Left lung (tissue), 10 donors: Measurements from ENCODE around the gene FBXO7. TPM values are rescaled to one million over a fixed set of nuclear protein-coding genes. Genes with fewer than 3 reads are reported as not detected.
A peak's percentile ranks its signal among the peaks of the same experiment; 100 is the strongest.

Source experiments
- ATAC-seq: fragments of 200-7000 bp; cut with Tn5 transposase; one replicate; pipeline ENCODE4 v1.9.1; 2020; ENCODE audit warnings: moderate library complexity
- DNase-seq, 4 donors: peaks; one replicate each; pipeline ENCODE4 v3.0.0-alpha.2; 2013 to 2020
- H3K27ac ChIP-seq, 2 donors: fragments of 200-600 bp; sonication (generic) in 1 of 2; one replicate each; pipeline versions ENCODE4 v1.5.0 to v1.8.0; 2020 to 2021
- H3K27me3 ChIP-seq, 2 donors: fragments of 200-600 bp; sonication (generic) in 1 of 2; one replicate each; pipeline versions ENCODE4 v1.5.0 to v1.8.0; 2020 to 2021
- H3K36me3 ChIP-seq, 2 donors: fragments of 200-600 bp; sonication (generic) in 1 of 2; one replicate each; pipeline versions ENCODE4 v1.5.0 to v1.8.0; 2020 to 2021
- H3K4me1 ChIP-seq, 2 donors: fragments of 200-600 bp; one replicate each; pipeline ENCODE4 v1.8.0; 2021
- H3K4me3 ChIP-seq, 2 donors: fragments of 200-600 bp; sonication (generic) in 1 of 2; one replicate each; pipeline versions ENCODE4 v1.5.0 to v1.8.0; 2020 to 2021; ENCODE audit warnings: mild to moderate bottlenecking in 1 of 2
- H3K9me3 ChIP-seq, 2 donors: fragments of 200-600 bp; sonication (generic) in 1 of 2; one replicate each; pipeline versions ENCODE4 v1.5.0 to v1.8.0; 2020 to 2021
- intact Hi-C, 2 donors: fragments of 100-400 bp; cut with DNase I; formaldehyde crosslinking; loops; one replicate each; pipeline versions ENCODE4 v1.11.2 to v1.14.2; 2022
- polyA plus RNA-seq, 6 donors: library from polyadenylated mRNA; unstranded; fragments of 120-200 nt; gene quantifications; one replicate each; pipeline ENCODE4 v1.2.1, GENCODE V29; 2013; ENCODE audit not compliant: insufficient read length in 6 of 6
- total RNA-seq, 2 donors: library from RNA; stranded (reverse); fragmentation: NEBNext Ultra II Directional; extraction: Animal tissue kit (Norgen Biotek cat#: 25700); gene quantifications; one replicate each; pipeline ENCODE4 v1.2.1, GENCODE V29; 2021
- TF ChIP-seq, protein P1 (sequence below), 2 donors: fragments of 200-600 bp; sonication (generic) in 1 of 2; IDR thresholded peaks; one replicate each; pipeline versions ENCODE4 v1.5.0 to v1.8.0; 2021; ENCODE audit warnings: antibody characterized with exemption in 2 of 2
- donor health status: DM: no; HTN: yes; CAD: no.
- donor health status: DM: no; HTN: no; CAD: no.

FBXO7 gene
- total and polyA plus RNA-seq, 8 donors, result 84.5 to 114 (median 106) TPM

- Histone ChIP-seq H3K27me3 (peaks cover 0 to 5% of the 10 kb centered on the region in 2 donors), H3K9me3 (no peaks in the 10 kb centered on the region), H3K4me3 (no peak overlapping the region), H3K27ac (no peak overlapping the region), H3K36me3 (no peaks in the 10 kb centered on the region), H3K4me1 (no peaks in the 10 kb centered on the region)
- intact Hi-C loops, result no loop called here
- TF ChIP-seq, protein P1, sequence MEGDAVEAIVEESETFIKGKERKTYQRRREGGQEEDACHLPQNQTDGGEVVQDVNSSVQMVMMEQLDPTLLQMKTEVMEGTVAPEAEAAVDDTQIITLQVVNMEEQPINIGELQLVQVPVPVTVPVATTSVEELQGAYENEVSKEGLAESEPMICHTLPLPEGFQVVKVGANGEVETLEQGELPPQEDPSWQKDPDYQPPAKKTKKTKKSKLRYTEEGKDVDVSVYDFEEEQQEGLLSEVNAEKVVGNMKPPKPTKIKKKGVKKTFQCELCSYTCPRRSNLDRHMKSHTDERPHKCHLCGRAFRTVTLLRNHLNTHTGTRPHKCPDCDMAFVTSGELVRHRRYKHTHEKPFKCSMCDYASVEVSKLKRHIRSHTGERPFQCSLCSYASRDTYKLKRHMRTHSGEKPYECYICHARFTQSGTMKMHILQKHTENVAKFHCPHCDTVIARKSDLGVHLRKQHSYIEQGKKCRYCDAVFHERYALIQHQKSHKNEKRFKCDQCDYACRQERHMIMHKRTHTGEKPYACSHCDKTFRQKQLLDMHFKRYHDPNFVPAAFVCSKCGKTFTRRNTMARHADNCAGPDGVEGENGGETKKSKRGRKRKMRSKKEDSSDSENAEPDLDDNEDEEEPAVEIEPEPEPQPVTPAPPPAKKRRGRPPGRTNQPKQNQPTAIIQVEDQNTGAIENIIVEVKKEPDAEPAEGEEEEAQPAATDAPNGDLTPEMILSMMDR (IDR thresholded peaks at IDR 0.05), result no peak
- DNase-seq (no peak), ATAC-seq (peak; percentile 14)
Measured at GRCh38 chr22:32444068-32444467, 30.5 kb upstream of the FBXO7 start.

DNA sequence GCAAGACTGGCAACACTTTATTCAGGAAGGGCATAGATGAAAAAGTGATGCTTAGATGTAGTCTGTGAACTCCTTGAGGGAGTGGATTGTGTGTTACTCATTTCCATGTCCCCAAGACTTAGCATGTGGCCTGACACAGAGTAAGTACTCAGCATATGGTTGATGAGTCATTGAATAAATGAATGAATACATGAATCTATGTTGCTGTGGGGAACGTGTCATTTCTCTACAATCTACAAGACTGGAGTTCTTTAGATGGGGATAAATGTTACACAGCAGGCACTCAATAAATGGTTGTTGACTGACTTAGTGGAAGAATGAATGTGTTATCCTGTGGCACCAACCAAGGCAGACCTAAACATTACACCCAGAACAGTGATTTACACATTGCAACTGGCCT lies 28.3 kb upstream of the FBXO7 start:
- intact Hi-C loops, result no loop called here
- no peaks in the 10 kb centered on the region for H3K4me1 ChIP-seq
- TF ChIP-seq, protein P1 (IDR thresholded peaks at IDR 0.05), result no peak
- no peak for ATAC-seq
- DNase-seq, result no peak
- H3K9me3 ChIP-seq, result no peaks in the 10 kb centered on the region
- no peak overlapping the region for H3K4me3 ChIP-seq
- H3K36me3 ChIP-seq, result no peaks in the 10 kb centered on the region
- H3K27me3 ChIP-seq, result peaks cover 0 to 5% of the 10 kb centered on the region in 2 donors
- H3K27ac ChIP-seq, result no peak overlapping the region

- H3K4me1 ChIP-seq, result no peaks in the 10 kb centered on the region
- no peaks in the 10 kb centered on the region for H3K9me3 ChIP-seq
- H3K27ac ChIP-seq, result no peak overlapping the region
- H3K27me3 ChIP-seq, result peaks cover 0 to 5% of the 10 kb centered on the region in 2 donors
- ATAC-seq, result peak; percentile 92
- DNase-seq, result peak in 3 of 4 donors; percentile 37 to 88 (median 49)
- H3K4me3 ChIP-seq, result no peak overlapping the region
- H3K36me3 ChIP-seq, result no peaks in the 10 kb centered on the region
- TF ChIP-seq, protein P1 (IDR thresholded peaks at IDR 0.05), result no peak
- intact Hi-C loops, result no loop called here
Measured at GRCh38 chr22:32448980-32449379, 25.6 kb upstream of the FBXO7 start.

GRCh38 chr22:32457031-32457430 lies 17.6 kb upstream of the FBXO7 start:
- Histone ChIP-seq H3K4me1 (no peaks in the 10 kb centered on the region), H3K4me3 (no peak overlapping the region), H3K9me3 (no peaks in the 10 kb centered on the region), H3K36me3 (no peaks in the 10 kb centered on the region), H3K27ac (no peak overlapping the region), H3K27me3 (peaks cover 0 to 17% of the 10 kb centered on the region in 2 donors)
- ATAC-seq, result no peak
- intact Hi-C loops, result no loop called here
- TF ChIP-seq, protein P1 (IDR thresholded peaks at IDR 0.05), result no peak
- no peak for DNase-seq

GRCh38 chr22:32462452-32462851 lies 12.2 kb upstream of the FBXO7 start:
- Histone ChIP-seq H3K9me3 (no peaks in the 10 kb centered on the region), H3K4me3 (no peak overlapping the region), H3K4me1 (no peaks in the 10 kb centered on the region), H3K27ac (no peak overlapping the region), H3K27me3 (peaks cover 0 to 48% of the 10 kb centered on the region in 2 donors), H3K36me3 (no peaks in the 10 kb centered on the region)
- DNase-seq, result no peak
- ATAC-seq, result no peak
- intact Hi-C loops, result no loop called here
- TF ChIP-seq, protein P1 (IDR thresholded peaks at IDR 0.05), result no peak
